Astrocyte (in vitro differentiated cells and primary cell): ENCODE results near the gene EPS8L1. TPM values are rescaled to one million over a fixed set of nuclear protein-coding genes. Genes with fewer than 3 reads are reported as not detected.

Experiments used
- DNase-seq: peaks from one replicate; pipeline ENCODE4 v3.0.0-alpha.2; 2010; ENCODE audit warnings: low read depth
- FAIRE-seq: peaks from 2 replicates; lab custom pipeline; 2011; peaks lifted over from hg19 to GRCh38; lab: Jason Lieb, UNC
- H2AFZ ChIP-seq: 2 replicates; pipeline ENCODE4 v1.6.0; 2012; ENCODE audit warnings: low read depth, low read length, inconsistent platforms
- H3K27ac ChIP-seq: 2 replicates; pipeline ENCODE4 v1.5.1; 2011; ENCODE audit warnings: low read depth, low read length, inconsistent platforms
- H3K27me3 ChIP-seq: 2 replicates; pipeline ENCODE4 v1.6.0; 2011; ENCODE audit warnings: low read length, inconsistent platforms; ENCODE audit not compliant: insufficient read depth
- H3K36me3 ChIP-seq: 2 replicates; pipeline ENCODE4 v1.5.1; 2011; ENCODE audit warnings: low read length, inconsistent platforms; ENCODE audit not compliant: insufficient read depth
- H3K4me1 ChIP-seq: 2 replicates; pipeline ENCODE4 v1.5.1; 2011; ENCODE audit warnings: low read length, inconsistent platforms; ENCODE audit not compliant: insufficient read depth
- H3K4me2 ChIP-seq: 2 replicates; pipeline ENCODE4 v1.6.0; 2012; ENCODE audit warnings: low read length, inconsistent platforms
- H3K4me3 ChIP-seq: 2 replicates; pipeline ENCODE4 v1.5.1; 2011; ENCODE audit warnings: low read depth, mild to moderate bottlenecking, low read length, inconsistent platforms; ENCODE audit not compliant: insufficient read depth
- H3K79me2 ChIP-seq: 2 replicates; pipeline ENCODE4 v1.6.0; 2012; ENCODE audit warnings: mild to moderate bottlenecking, low read length, inconsistent platforms; ENCODE audit not compliant: insufficient read depth
- H3K9ac ChIP-seq: 2 replicates; pipeline ENCODE4 v1.6.0; 2012; ENCODE audit warnings: mild to moderate bottlenecking, low read length, inconsistent platforms
- H3K9me3 ChIP-seq: 2 replicates; pipeline ENCODE4 v1.5.1; 2012; ENCODE audit warnings: low read depth, mild to moderate bottlenecking, low read length, inconsistent platforms; ENCODE audit not compliant: insufficient read depth
- H4K20me1 ChIP-seq: 2 replicates; pipeline ENCODE4 v1.6.0; 2012; ENCODE audit warnings: low read length, inconsistent platforms; ENCODE audit not compliant: insufficient read depth
- H3K27ac Mint-ChIP-seq: one replicate; pipeline ENCODE4 v1.8.0; 2021; ENCODE audit warnings: mild to moderate bottlenecking, mixed read lengths; ENCODE audit not compliant: unreplicated experiment
- H3K27me3 Mint-ChIP-seq: one replicate; pipeline ENCODE4 v1.8.0; 2021; ENCODE audit warnings: low read depth, mixed read lengths; ENCODE audit not compliant: unreplicated experiment
- H3K36me3 Mint-ChIP-seq: one replicate; pipeline ENCODE4 v1.8.0; 2021; ENCODE audit warnings: low read depth, mixed read lengths; ENCODE audit not compliant: unreplicated experiment
- H3K4me1 Mint-ChIP-seq: one replicate; pipeline ENCODE4 v1.8.0; 2021; ENCODE audit warnings: low read depth, mixed read lengths; ENCODE audit not compliant: unreplicated experiment
- H3K4me3 Mint-ChIP-seq: one replicate; pipeline ENCODE4 v1.8.0; 2021; ENCODE audit warnings: mild to moderate bottlenecking, moderate library complexity, mixed read lengths; ENCODE audit not compliant: unreplicated experiment
- H3K9me3 Mint-ChIP-seq: one replicate; pipeline ENCODE4 v1.8.0; 2021; ENCODE audit warnings: mild to moderate bottlenecking, mixed read lengths; ENCODE audit not compliant: unreplicated experiment
- EZH2 ChIP-seq: IDR thresholded peaks from 2 replicates; pipeline ENCODE4 v1.6.1; 2012; ENCODE audit warnings: mild to moderate bottlenecking, low read length, inconsistent platforms; ENCODE audit not compliant: insufficient read depth
- total RNA-seq: library from RNA; stranded (reverse); gene quantifications from 2 replicates; pipeline ENCODE4 v1.2.1, GENCODE V29; 2021
- TF ChIP-seq, protein P1 (sequence below): IDR thresholded peaks from 2 replicates; pipeline ENCODE4 v1.5.1; 2011; ENCODE audit warnings: low read depth, mild to moderate bottlenecking, inconsistent platforms, low read length, moderate library complexity; ENCODE audit not compliant: insufficient read depth

EPS8L1 gene
- total RNA-seq, 1 donor from 2014 or later = 9.2 TPM

DNA sequence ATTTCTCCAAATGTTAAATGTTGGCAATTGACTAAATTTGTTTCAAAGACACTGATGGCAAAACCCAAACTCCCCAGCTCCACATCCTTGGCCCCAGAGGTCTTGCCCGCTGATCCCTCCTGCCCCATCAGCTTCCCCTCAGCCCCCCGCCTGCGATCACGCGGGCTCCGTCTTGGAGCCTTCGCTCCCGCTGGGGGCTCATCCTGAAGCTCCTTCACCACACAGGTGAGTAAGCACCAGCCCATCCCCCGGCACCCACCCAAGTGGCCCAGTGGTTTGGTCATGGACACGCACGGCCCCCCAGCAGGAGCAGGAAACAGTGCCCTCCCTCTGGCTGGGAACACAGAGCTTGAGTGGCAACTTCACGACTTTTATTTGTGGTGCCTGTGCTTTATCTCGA lies 14.9 kb downstream of the EPS8L1 start:
- Mint-ChIP-seq H3K27me3 (peaks cover 5% of the 10 kb centered on the region), H3K4me3 (no peak overlapping the region), H3K27ac (no peak overlapping the region), H3K4me1 (peaks cover 14% of the 10 kb centered on the region), H3K36me3 (peaks cover 6% of the 10 kb centered on the region), H3K9me3 (no peaks in the 10 kb centered on the region)
- Histone ChIP-seq H3K36me3 (no peaks in the 10 kb centered on the region), H3K27ac (no peak overlapping the region), H3K4me3 (no peak overlapping the region), H3K79me2 (no peaks in the 10 kb centered on the region), H2AFZ (no peak overlapping the region), H3K4me2 (no peak overlapping the region), H3K9me3 (no peaks in the 10 kb centered on the region), H4K20me1 (peaks cover 34% of the 10 kb centered on the region), H3K4me1 (peaks cover 19% of the 10 kb centered on the region), H3K27me3 (peaks cover 6% of the 10 kb centered on the region), H3K9ac (no peak overlapping the region)
- DNase-seq (no peak), FAIRE-seq (no peak)
- no peak for TF ChIP-seq EZH2
- TF ChIP-seq, protein P1, sequence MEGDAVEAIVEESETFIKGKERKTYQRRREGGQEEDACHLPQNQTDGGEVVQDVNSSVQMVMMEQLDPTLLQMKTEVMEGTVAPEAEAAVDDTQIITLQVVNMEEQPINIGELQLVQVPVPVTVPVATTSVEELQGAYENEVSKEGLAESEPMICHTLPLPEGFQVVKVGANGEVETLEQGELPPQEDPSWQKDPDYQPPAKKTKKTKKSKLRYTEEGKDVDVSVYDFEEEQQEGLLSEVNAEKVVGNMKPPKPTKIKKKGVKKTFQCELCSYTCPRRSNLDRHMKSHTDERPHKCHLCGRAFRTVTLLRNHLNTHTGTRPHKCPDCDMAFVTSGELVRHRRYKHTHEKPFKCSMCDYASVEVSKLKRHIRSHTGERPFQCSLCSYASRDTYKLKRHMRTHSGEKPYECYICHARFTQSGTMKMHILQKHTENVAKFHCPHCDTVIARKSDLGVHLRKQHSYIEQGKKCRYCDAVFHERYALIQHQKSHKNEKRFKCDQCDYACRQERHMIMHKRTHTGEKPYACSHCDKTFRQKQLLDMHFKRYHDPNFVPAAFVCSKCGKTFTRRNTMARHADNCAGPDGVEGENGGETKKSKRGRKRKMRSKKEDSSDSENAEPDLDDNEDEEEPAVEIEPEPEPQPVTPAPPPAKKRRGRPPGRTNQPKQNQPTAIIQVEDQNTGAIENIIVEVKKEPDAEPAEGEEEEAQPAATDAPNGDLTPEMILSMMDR = no peak

DNA sequence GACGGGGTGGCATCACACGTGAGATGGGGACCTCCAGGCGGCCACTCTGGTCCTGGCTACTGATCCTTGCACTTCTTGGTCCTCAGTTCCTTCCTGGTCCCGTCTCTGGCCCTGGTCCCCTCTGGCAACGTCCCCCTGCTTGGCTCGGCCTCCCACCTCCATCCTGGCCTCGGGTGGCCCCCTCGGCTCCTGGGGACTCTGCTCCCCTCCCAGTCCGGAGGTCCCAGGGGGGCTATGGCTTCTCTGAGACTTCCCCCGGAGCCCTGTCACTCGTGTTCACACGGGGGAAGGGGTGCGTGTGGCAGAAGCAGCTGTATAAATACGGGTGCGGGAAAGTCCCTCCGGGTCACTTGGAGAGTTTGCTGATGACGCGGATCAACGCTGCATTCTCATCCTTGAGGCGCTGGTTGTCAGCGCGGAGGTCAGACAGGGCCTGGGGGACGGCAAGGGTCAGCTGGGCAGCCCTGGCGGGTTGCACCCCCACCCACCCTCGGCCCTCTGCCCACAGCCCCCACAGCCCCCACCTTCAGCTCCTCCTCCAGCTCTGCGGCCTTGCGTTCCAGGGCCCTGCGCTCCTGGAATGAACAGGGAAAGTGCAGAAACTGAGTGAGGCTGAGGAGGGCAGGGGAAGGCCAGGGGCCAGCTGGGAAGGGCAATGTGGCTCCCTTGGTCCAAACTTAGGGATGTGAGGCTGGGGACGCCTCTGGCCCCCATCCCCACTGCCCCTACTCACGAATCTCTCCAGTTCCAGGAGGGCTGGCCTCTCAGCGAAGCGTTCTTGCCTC lies 15.6 kb downstream of the EPS8L1 start:
- H3K27me3 Mint-ChIP-seq = no peaks in the 10 kb centered on the region
- Histone ChIP-seq H3K79me2 (no peaks in the 10 kb centered on the region), H3K9ac (no peak overlapping the region), H2AFZ (no peak overlapping the region), H3K9me3 (no peaks in the 10 kb centered on the region), H3K27me3 (no peaks in the 10 kb centered on the region), H4K20me1 (peaks cover 28% of the 10 kb centered on the region), H3K4me2 (no peak overlapping the region), H3K4me1 (peaks cover 19% of the 10 kb centered on the region), H3K36me3 (no peaks in the 10 kb centered on the region), H3K27ac (no peak overlapping the region), H3K4me3 (no peak overlapping the region)
- peaks cover 14% of the 10 kb centered on the region for H3K4me1 Mint-ChIP-seq
- TF ChIP-seq EZH2 = no peak
- TF ChIP-seq, protein P1 = no peak
- H3K4me3 Mint-ChIP-seq = no peak overlapping the region
- H3K9me3 Mint-ChIP-seq = no peaks in the 10 kb centered on the region
- DNase-seq (no peak), FAIRE-seq (no peak)
- H3K27ac Mint-ChIP-seq = no peak overlapping the region
- H3K36me3 Mint-ChIP-seq = peaks cover 6% of the 10 kb centered on the region

DNA sequence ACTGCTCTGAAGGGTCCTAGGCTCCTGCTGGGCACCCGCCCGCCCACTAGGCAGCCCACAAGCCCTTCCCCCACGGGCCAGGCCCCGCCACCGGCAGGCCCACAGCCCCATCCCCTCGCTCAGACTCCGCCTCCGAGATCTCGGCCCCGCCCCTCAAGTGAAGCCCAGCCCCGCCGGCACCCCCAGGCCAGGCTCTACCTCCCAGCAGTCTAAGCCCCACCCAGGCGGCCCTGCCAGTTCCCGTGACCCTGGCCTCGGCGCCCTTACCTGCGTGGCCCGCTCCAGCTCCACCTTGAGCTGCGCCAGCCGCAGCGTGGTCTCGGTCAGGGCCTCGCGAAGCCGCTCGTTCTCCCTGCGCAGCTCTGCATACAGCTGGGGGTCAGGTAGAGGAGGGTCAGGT lies 16.3 kb downstream of the EPS8L1 start:
- H3K27me3 Mint-ChIP-seq = no peaks in the 10 kb centered on the region
- Histone ChIP-seq H3K4me2 (no peak overlapping the region), H3K9ac (no peak overlapping the region), H3K4me3 (no peak overlapping the region), H3K27ac (no peak overlapping the region), H3K9me3 (no peaks in the 10 kb centered on the region), H3K36me3 (no peaks in the 10 kb centered on the region), H4K20me1 (peaks cover 28% of the 10 kb centered on the region), H3K4me1 (peaks cover 14% of the 10 kb centered on the region), H3K27me3 (no peaks in the 10 kb centered on the region), H2AFZ (no peak overlapping the region), H3K79me2 (no peaks in the 10 kb centered on the region)
- H3K36me3 Mint-ChIP-seq = peaks cover 6% of the 10 kb centered on the region
- TF ChIP-seq EZH2 = no peak
- TF ChIP-seq, protein P1 = no peak
- no peak overlapping the region for H3K4me3 Mint-ChIP-seq
- peaks cover 14% of the 10 kb centered on the region for H3K4me1 Mint-ChIP-seq
- DNase-seq = no peak
- no peak for FAIRE-seq
- no peaks in the 10 kb centered on the region for H3K9me3 Mint-ChIP-seq
- H3K27ac Mint-ChIP-seq = no peak overlapping the region
